ENCODE results near the gene PDPR. TPM values are rescaled to one million over a fixed set of nuclear protein-coding genes. Genes with fewer than 3 reads are reported as not detected.
"Not testable (repeated sequence)": the region's sequence is repeated elsewhere in the genome, so short reads cannot be mapped to it uniquely, and the experiment has no call there.

Gene PDPR
- total RNA-seq, 1 donor from 2014 or later, result 20.1 TPM

DNA sequence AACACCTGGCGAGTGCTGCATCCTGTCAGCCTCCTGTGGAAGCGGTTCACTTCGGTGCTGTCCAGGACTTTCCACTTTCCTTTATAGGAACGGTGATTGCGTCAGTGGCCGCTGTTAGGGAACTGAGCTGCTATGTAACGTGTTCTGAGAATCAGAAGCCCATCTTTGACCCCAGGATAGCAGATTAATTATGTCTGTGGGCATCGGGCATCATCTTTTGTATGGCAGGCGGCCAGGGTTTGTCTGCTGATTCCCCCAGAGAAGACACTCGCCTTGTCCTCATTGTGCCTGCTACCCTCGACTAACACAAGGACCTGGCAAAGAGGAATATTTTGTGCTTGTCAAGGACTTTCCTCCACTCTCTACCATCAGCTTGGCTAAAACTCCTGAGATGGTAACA lies 33.7 kb downstream of the PDPR start:
- ATAC-seq; DNase-seq; H3K4me1 ChIP-seq; intact Hi-C loops (cut with DNase I); H3K4me3 ChIP-seq; H3K27me3 ChIP-seq (ENCODE audit: low read depth); H3K27ac ChIP-seq; H3K9me3 ChIP-seq: not testable (repeated sequence)
- peaks cover 79% of the 10 kb centered on the region for H3K36me3 ChIP-seq

GRCh38 chr16:70148453-70148852 lies 34.3 kb downstream of the PDPR start:
- DNase-seq; intact Hi-C loops (cut with DNase I); H3K27me3 ChIP-seq (ENCODE audit: low read depth); H3K27ac ChIP-seq; H3K4me1 ChIP-seq; H3K4me3 ChIP-seq; H3K9me3 ChIP-seq: not testable (repeated sequence)
- ATAC-seq, result peak; percentile 7 to 13
- peaks cover 79% of the 10 kb centered on the region for H3K36me3 ChIP-seq

DNA sequence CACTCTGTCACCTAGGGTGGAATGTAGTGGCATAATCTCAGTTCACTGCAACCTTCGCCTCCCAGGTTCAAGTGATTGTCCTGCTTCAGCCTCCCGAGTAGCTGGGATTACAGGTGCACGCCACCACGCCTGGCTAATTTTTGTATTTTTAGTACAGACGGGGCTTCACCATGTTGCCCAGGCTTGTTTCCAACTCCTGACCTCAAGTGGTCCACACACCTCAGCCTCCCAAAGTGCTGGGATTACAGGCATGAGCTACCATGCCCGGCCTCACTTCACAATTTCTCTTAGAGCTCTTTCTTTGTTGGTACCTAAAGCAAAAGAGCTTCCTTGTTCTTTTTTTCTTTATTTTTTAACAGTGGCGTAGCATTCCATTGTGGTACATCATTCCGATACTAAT lies 35.2 kb downstream of the PDPR start:
- H3K4me1 ChIP-seq; DNase-seq; H3K4me3 ChIP-seq; H3K27me3 ChIP-seq (ENCODE audit: low read depth); intact Hi-C loops (cut with DNase I); H3K27ac ChIP-seq; ATAC-seq; H3K9me3 ChIP-seq: not testable (repeated sequence)
- H3K36me3 ChIP-seq, result peaks cover 81% of the 10 kb centered on the region

GRCh38 chr16:70151391-70151790 lies 37.3 kb downstream of the PDPR start:
- intact Hi-C loops (cut with DNase I), result no loop called here

DNA sequence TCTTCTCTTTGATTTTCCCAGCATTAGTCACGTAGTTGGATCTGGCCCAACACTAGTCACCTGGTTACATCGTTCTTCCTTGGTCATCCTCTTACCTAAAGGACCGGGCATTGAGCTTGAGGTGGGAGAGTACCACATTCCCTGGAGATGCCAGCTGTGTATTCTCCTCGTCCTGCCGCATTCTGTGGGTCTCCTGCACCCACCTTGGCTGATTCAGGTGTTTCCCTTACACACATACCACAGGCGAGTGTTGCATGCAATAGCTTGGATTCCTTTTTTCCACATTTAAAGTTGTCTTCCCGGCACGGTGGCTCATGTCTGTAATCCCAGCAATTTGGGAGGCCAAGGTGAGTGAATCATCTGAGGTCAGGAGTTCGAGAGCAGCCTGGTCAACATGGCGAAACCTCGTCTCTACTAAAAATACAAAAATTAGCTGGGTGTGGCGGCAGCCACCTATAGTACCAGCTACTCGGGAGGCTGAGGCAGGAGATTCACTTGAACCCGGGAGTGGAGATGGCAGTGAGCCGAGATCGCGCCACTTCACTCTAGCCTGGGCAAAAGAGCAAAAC lies 37.9 kb downstream of the PDPR start:
- intact Hi-C loops (cut with DNase I), result no loop called here
- no peak for TF ChIP-seq CTCF (IDR thresholded peaks at IDR 0.05)

More at GRCh38 chr16:70151391-70151790, 37.3 kb downstream of the PDPR start:
- ATAC-seq, result no peak
- no peak for TF ChIP-seq CTCF (IDR thresholded peaks at IDR 0.05)
- Histone ChIP-seq H3K4me3 (no peak overlapping the region), H3K27me3 (ENCODE audit: low read depth) (no peaks in the 10 kb centered on the region), H3K4me1 (no peaks in the 10 kb centered on the region), H3K36me3 (peaks cover 89% of the 10 kb centered on the region), H3K9me3 (no peaks in the 10 kb centered on the region), H3K27ac (no peak overlapping the region)
- DNase-seq, result no peak

GRCh38 chr16:70152578-70153302 lies 38.6 kb downstream of the PDPR start:
- Histone ChIP-seq H3K9me3 (no peaks in the 10 kb centered on the region), H3K36me3 (peaks cover 99% of the 10 kb centered on the region), H3K27ac (no peak overlapping the region), H3K4me1 (no peaks in the 10 kb centered on the region), H3K4me3 (no peak overlapping the region), H3K27me3 (ENCODE audit: low read depth) (no peaks in the 10 kb centered on the region)
- DNase-seq (no peak), ATAC-seq (no peak)
- TF ChIP-seq CTCF (IDR thresholded peaks at IDR 0.05), result no peak
- intact Hi-C loops (cut with DNase I), result no loop called here

More for the DNA sequence above, 37.9 kb downstream of the PDPR start:
- Histone ChIP-seq H3K27ac (no peak overlapping the region), H3K9me3 (no peaks in the 10 kb centered on the region), H3K4me1 (no peaks in the 10 kb centered on the region), H3K4me3 (no peak overlapping the region), H3K36me3 (peaks cover 95% of the 10 kb centered on the region), H3K27me3 (ENCODE audit: low read depth) (no peaks in the 10 kb centered on the region)
- ATAC-seq, result no peak
- DNase-seq, result no peak

DNA sequence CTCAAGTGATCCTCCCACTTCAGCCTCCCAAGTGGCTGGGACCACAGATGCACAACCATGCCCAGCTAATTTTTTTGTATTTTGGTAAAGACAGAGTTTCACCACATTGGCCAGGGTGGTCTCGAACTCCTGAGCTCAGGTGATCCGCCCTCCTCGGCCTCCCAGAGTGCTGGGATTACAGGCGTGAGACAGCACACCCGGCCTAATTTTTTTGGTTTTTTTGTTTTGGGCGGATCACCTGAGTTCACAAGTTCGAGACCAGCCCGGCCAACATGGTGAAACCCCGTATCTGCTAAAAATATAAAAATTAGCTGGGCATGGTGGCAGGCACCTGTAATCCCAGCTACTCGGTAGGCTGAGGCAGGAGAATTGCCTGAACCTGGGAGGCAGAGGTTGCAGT lies 40.6 kb downstream of the PDPR start:
- H3K9me3 ChIP-seq; DNase-seq; intact Hi-C loops (cut with DNase I); H3K27me3 ChIP-seq (ENCODE audit: low read depth); H3K27ac ChIP-seq; H3K4me3 ChIP-seq; ATAC-seq; H3K4me1 ChIP-seq: not testable (repeated sequence)
- peaks cover 100% of the 10 kb centered on the region for H3K36me3 ChIP-seq
